ENCODE results near the gene NCBP3.
A peak's percentile ranks its signal among the peaks of the same experiment; 100 is the strongest.

Gene NCBP3

GRCh38 chr17:3845621-3846436, at the start of gene NCBP3:
NCBP3 (minus strand) TSS chr17:3846246; CDS start chr17:3846223, 23 bp downstream.
- TF ChIP-seq CTCF (IDR thresholded peaks at IDR 0.05; ENCODE audit: low read depth, low read length, missing control alignments): peak; percentile 91
- H3K4me3 ChIP-seq (replicated peaks; ENCODE audit: low read depth, low read length): peak within 1 kb of the TSS; percentile 86

GRCh38 chr17:3895354-3895753, 49.3 kb upstream of the NCBP3 start:
- H3K4me3 ChIP-seq (replicated peaks; ENCODE audit: low read depth, low read length): no peak overlapping the region
- no peak for DNase-seq (ENCODE audit: extremely low read depth, low read depth)
- no peak for TF ChIP-seq CTCF (IDR thresholded peaks at IDR 0.05; ENCODE audit: low read depth, low read length, missing control alignments)

More at GRCh38 chr17:3845621-3846436, at the start of gene NCBP3:
- DNase-seq (ENCODE audit: extremely low read depth, low read depth): peak; percentile 53

GRCh38 chr17:3894911-3895343, 48.9 kb upstream of the NCBP3 start:
- no peak for DNase-seq (ENCODE audit: extremely low read depth, low read depth)
- no peak for TF ChIP-seq CTCF (IDR thresholded peaks at IDR 0.05; ENCODE audit: low read depth, low read length, missing control alignments)
- no peak overlapping the region for H3K4me3 ChIP-seq (replicated peaks; ENCODE audit: low read depth, low read length)

- no peak for TF ChIP-seq CTCF (IDR thresholded peaks at IDR 0.05; ENCODE audit: low read depth, low read length, missing control alignments)
- H3K4me3 ChIP-seq (replicated peaks; ENCODE audit: low read depth, low read length): no peak overlapping the region
- no peak for DNase-seq (ENCODE audit: extremely low read depth, low read depth)
Measured at GRCh38 chr17:3894188-3894587, 48.1 kb upstream of the NCBP3 start.

- peak overlapping the region; percentile 78; the same call in 1 of the 2 replicates for H3K4me3 ChIP-seq (replicated peaks; ENCODE audit: low read depth, low read length)
- no peak for TF ChIP-seq CTCF (IDR thresholded peaks at IDR 0.05; ENCODE audit: low read depth, low read length, missing control alignments)
- DNase-seq (ENCODE audit: extremely low read depth, low read depth): no peak
Measured at GRCh38 chr17:3893720-3894116, 47.7 kb upstream of the NCBP3 start.

- no peak for DNase-seq (ENCODE audit: extremely low read depth, low read depth)
- no peak for TF ChIP-seq CTCF (IDR thresholded peaks at IDR 0.05; ENCODE audit: low read depth, low read length, missing control alignments)
- peak within 1 kb of the TSS; percentile 78 for H3K4me3 ChIP-seq (replicated peaks; ENCODE audit: low read depth, low read length)
Measured at GRCh38 chr17:3893003-3893719, 47.1 kb upstream of the NCBP3 start, which contains the start of gene CAMKK1. CAMKK1 (minus strand) TSS chr17:3893053; CDS start chr17:3885687, 7,366 bp downstream.
